NCI-H510A treated with DMSO at 0.1 percent for 48 hours (cell line): ENCODE data around the gene CPO.

ENCODE experiments used
- DNase-seq: peaks from one replicate; lab custom pipeline; 2025; lab: John Stamatoyannopoulos, UW

CPO gene

GRCh38 chr2:207015901-207016300 is 76.6 kb downstream of the CPO start:
- no peak for DNase-seq
